GM23338 (cell line): ENCODE measurements around the gene L3MBTL1. TPM values are rescaled to one million over a fixed set of nuclear protein-coding genes. Genes with fewer than 3 reads are reported as not detected.

Experiments
- ATAC-seq: fragments of 200-7000 bp; cut with Tn5 transposase; 3 replicates; pipeline ENCODE4 v1.9.1; 2020
- DNase-seq: peaks from one replicate; pipeline ENCODE4 v3.0.0-alpha.2; 2015; ENCODE audit warnings: low spot score
- H2AFZ ChIP-seq: fragments of 200-600 bp; sonication (generic); 2 replicates; pipeline ENCODE4 v1.8.0; 2016; ENCODE audit warnings: antibody characterized with exemption, mild to moderate bottlenecking, moderate library complexity
- H3F3A ChIP-seq: fragments of 200-600 bp; sonication (generic); replicated peaks from 2 replicates; pipeline ENCODE4 v1.8.0; 2017; ENCODE audit warnings: antibody characterized with exemption, mixed run types, low read depth
- H3K27ac ChIP-seq: fragments of 200-600 bp; sonication (generic); 2 replicates; pipeline ENCODE4 v1.6.1; 2016; ENCODE audit warnings: low read depth
- H3K27me3 ChIP-seq: fragments of 200-600 bp; sonication (generic); 2 replicates; pipeline ENCODE4 v1.8.0; 2016; ENCODE audit warnings: mild to moderate bottlenecking, mixed run types, moderate library complexity; ENCODE audit not compliant: insufficient read depth
- H3K36me3 ChIP-seq: fragments of 200-600 bp; sonication (generic); 2 replicates; pipeline ENCODE4 v1.8.0; 2016; ENCODE audit warnings: mild to moderate bottlenecking; ENCODE audit not compliant: insufficient read depth
- H3K4me1 ChIP-seq: fragments of 200-600 bp; sonication (generic); 2 replicates; pipeline ENCODE4 v1.8.0; 2016; ENCODE audit warnings: mild to moderate bottlenecking, moderate library complexity; ENCODE audit not compliant: insufficient read depth
- H3K4me2 ChIP-seq: fragments of 200-600 bp; sonication (generic); 2 replicates; pipeline ENCODE4 v1.7.1; 2017; ENCODE audit warnings: mixed run types
- H3K4me3 ChIP-seq: fragments of 200-600 bp; sonication (generic); 2 replicates; pipeline ENCODE4 v1.6.1; 2016; ENCODE audit warnings: mixed run types
- H3K79me2 ChIP-seq: fragments of 200-600 bp; sonication (generic); replicated peaks from 2 replicates; pipeline ENCODE4 v1.8.0; 2017; ENCODE audit warnings: mild to moderate bottlenecking; ENCODE audit not compliant: insufficient read depth
- H3K9me2 ChIP-seq: fragments of 200-600 bp; sonication (generic); 2 replicates; pipeline ENCODE4 v1.8.0; 2017; ENCODE audit not compliant: insufficient read depth
- H4K20me1 ChIP-seq: fragments of 200-600 bp; sonication (generic); replicated peaks from 2 replicates; pipeline ENCODE4 v1.8.0; 2017; ENCODE audit warnings: mild to moderate bottlenecking; ENCODE audit not compliant: insufficient read depth
- H3K27ac Mint-ChIP-seq: 2 replicates; pipeline ENCODE4 v1.8.0; 2020; ENCODE audit warnings: inconsistent platforms, mild to moderate bottlenecking, moderate library complexity, mixed read lengths
- H3K27me3 Mint-ChIP-seq: 3 replicates; pipeline ENCODE4 v1.8.0; 2022; ENCODE audit warnings: low read depth, mild to moderate bottlenecking, moderate library complexity, mixed read lengths, inconsistent platforms; ENCODE audit not compliant: insufficient read depth, poor library complexity
- H3K36me3 Mint-ChIP-seq: 3 replicates; pipeline ENCODE4 v1.8.0; 2021; ENCODE audit warnings: low read depth, mild to moderate bottlenecking, inconsistent platforms, moderate library complexity, mixed read lengths
- H3K4me1 Mint-ChIP-seq: 3 replicates; pipeline ENCODE4 v1.8.0; 2020; ENCODE audit warnings: mild to moderate bottlenecking, inconsistent platforms, mixed read lengths
- H3K4me3 Mint-ChIP-seq: 3 replicates; pipeline ENCODE4 v1.8.0; 2021; ENCODE audit warnings: moderate library complexity, mild to moderate bottlenecking, inconsistent platforms, mixed read lengths
- H3K9me3 Mint-ChIP-seq: 3 replicates; pipeline ENCODE4 v1.8.0; 2020; ENCODE audit warnings: moderate library complexity, mild to moderate bottlenecking, inconsistent platforms, mixed read lengths
- EZH2 ChIP-seq: fragments of 200-600 bp; sonication (generic); IDR thresholded peaks from one replicate; pipeline ENCODE4 v1.8.0; 2017; ENCODE audit warnings: antibody characterized with exemption, mild to moderate bottlenecking, low read depth; ENCODE audit not compliant: unreplicated experiment
- EZH2phosphoT487 ChIP-seq: fragments of 200-600 bp; sonication (generic); IDR thresholded peaks from one replicate; pipeline ENCODE4 v1.8.1; 2018; ENCODE audit warnings: antibody characterized with exemption; ENCODE audit not compliant: unreplicated experiment
- JUNB ChIP-seq: IDR thresholded peaks from one replicate; pipeline ENCODE4 v1.6.1; 2016; ENCODE audit warnings: antibody characterized with exemption; ENCODE audit not compliant: unreplicated experiment
- NANOG ChIP-seq: IDR thresholded peaks from 2 replicates; pipeline ENCODE4 v1.6.1; 2016; ENCODE audit warnings: antibody characterized with exemption, borderline replicate concordance
- POLR2AphosphoS5 ChIP-seq: IDR thresholded peaks from 2 replicates; pipeline ENCODE4 v1.6.1; 2016; ENCODE audit warnings: antibody characterized with exemption, low read depth
- STAT1 ChIP-seq: IDR thresholded peaks from one replicate; pipeline ENCODE4 v1.6.1; 2016; ENCODE audit warnings: antibody characterized with exemption; ENCODE audit not compliant: unreplicated experiment
- ZNF114 ChIP-seq: fragments of 250-450 bp; sonication (Bioruptor Pico); IDR thresholded peaks from 2 replicates; pipeline ENCODE4 v1.5.0; 2020; ENCODE audit warnings: mild to moderate bottlenecking, moderate library complexity
- ZNF331 ChIP-seq: fragments of 250-450 bp; sonication (Bioruptor Pico); IDR thresholded peaks from 2 replicates; pipeline ENCODE4 v1.5.0; 2020; ENCODE audit warnings: low read depth, mild to moderate bottlenecking, moderate library complexity
- polyA plus RNA-seq: library from polyadenylated mRNA; unstranded; fragments of >200 nt; fragmentation: Nextera tagmentation; extraction: Ambion mirVana; gene quantifications from 2 replicates; pipeline ENCODE4 v1.2.1, GENCODE V29; 2016
- total RNA-seq: library from RNA; depleted of rRNA; stranded (reverse); fragments of >200 nt; shearing (Covaris generic); gene quantifications from 2 replicates; pipeline ENCODE4 v1.2.3, GENCODE V29; 2014
- TF ChIP-seq, protein P1 (sequence below): IDR thresholded peaks from 2 replicates; pipeline ENCODE4 v1.6.1; 2016; ENCODE audit warnings: antibody characterized with exemption
- TF ChIP-seq, protein P2 (sequence below): fragments of 250-450 bp; sonication (Bioruptor Pico); IDR thresholded peaks from 2 replicates; pipeline ENCODE4 v1.5.0; 2020; ENCODE audit warnings: mild to moderate bottlenecking, moderate library complexity
- TF ChIP-seq, protein P3 (sequence below): IDR thresholded peaks from one replicate; pipeline ENCODE4 v1.6.1; 2018; ENCODE audit warnings: antibody characterized with exemption; ENCODE audit not compliant: unreplicated experiment

Gene L3MBTL1
- total and polyA plus RNA-seq, 2 experiments from 2014 or later = 6.5 to 33.6 TPM

DNA sequence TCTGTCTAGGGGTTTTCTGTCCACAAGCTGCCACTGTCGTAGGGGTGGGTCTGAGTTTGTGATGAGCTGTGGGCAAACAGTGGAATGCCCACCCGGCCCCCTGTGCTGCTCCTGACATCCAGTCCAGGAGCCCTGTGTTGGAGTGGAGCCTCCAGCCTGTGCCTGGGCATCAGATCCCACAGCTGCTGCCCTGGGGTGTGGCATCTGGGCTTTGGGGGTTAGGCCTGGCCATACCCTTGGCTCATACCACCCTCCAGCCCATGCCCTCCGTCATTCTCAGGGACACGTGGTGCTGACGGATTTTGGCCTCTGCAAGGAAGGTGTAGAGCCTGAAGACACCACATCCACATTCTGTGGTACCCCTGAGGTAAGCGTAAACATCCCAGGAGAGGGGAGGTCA lies 64.3 kb downstream of the L3MBTL1 start:
- H3F3A ChIP-seq = no peaks in the 10 kb centered on the region
- H3K9me2 ChIP-seq = no peaks in the 10 kb centered on the region
- no peak overlapping the region for H3K4me2 ChIP-seq
- ATAC-seq = no peak
- DNase-seq = no peak
- H4K20me1 ChIP-seq = no peaks in the 10 kb centered on the region
- no peaks in the 10 kb centered on the region for H3K36me3 ChIP-seq
- no peaks in the 10 kb centered on the region for H3K4me1 ChIP-seq
- Mint-ChIP-seq H3K4me3 (no peak overlapping the region), H3K4me1 (no peaks in the 10 kb centered on the region), H3K36me3 (no peaks in the 10 kb centered on the region), H3K27me3 (peaks cover 6% of the 10 kb centered on the region), H3K9me3 (no peaks in the 10 kb centered on the region; the same call in 2 of the 3 replicates), H3K27ac (no peak overlapping the region)
- no peak overlapping the region for H3K4me3 ChIP-seq
- H2AFZ ChIP-seq = no peak overlapping the region
- no peaks in the 10 kb centered on the region for H3K79me2 ChIP-seq
- no peaks in the 10 kb centered on the region for H3K27me3 ChIP-seq
- no peak overlapping the region for H3K27ac ChIP-seq
- TF ChIP-seq POLR2AphosphoS5 = no peak

DNA sequence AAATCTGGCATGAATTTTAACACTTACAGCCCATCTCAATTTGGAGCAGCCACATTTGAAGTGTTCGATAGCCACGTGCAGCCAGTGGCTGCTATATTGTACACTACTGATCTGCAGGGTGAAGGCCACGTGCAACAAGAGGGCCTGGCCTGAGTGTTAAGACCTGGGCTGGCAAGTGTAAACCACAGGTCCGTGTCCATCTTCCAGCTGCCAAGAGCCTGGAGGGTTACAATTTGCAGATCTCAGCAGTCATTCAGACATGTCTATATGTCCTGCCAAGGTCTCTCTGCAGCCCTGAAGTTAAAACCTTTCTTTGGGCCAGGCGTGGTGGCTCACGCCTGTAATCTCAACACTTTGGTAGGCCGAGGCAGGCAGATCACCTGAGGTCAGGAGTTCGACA lies 65.4 kb downstream of the L3MBTL1 start:
- Histone ChIP-seq H3K4me1 (no peaks in the 10 kb centered on the region), H3K4me3 (no peak overlapping the region), H4K20me1 (no peaks in the 10 kb centered on the region), H3K27me3 (no peaks in the 10 kb centered on the region), H2AFZ (no peak overlapping the region), H3K36me3 (no peaks in the 10 kb centered on the region), H3K79me2 (no peaks in the 10 kb centered on the region), H3K27ac (no peak overlapping the region), H3F3A (no peaks in the 10 kb centered on the region), H3K9me2 (no peaks in the 10 kb centered on the region), H3K4me2 (no peak overlapping the region)
- Mint-ChIP-seq H3K36me3 (no peaks in the 10 kb centered on the region), H3K4me3 (no peak overlapping the region), H3K27me3 (peaks cover 5% of the 10 kb centered on the region), H3K27ac (no peak overlapping the region), H3K4me1 (no peaks in the 10 kb centered on the region), H3K9me3 (no peaks in the 10 kb centered on the region; the same call in 2 of the 3 replicates)
- ATAC-seq (no peak), DNase-seq (no peak)
- TF ChIP-seq EZH2 (no peak), EZH2phosphoT487 (no peak), POLR2AphosphoS5 (no peak), ZNF331 (no peak), JUNB (no peak), STAT1 (no peak), ZNF114 (CRISPR knock-in tag) (no peak), NANOG (no peak)
- TF ChIP-seq, protein P1, sequence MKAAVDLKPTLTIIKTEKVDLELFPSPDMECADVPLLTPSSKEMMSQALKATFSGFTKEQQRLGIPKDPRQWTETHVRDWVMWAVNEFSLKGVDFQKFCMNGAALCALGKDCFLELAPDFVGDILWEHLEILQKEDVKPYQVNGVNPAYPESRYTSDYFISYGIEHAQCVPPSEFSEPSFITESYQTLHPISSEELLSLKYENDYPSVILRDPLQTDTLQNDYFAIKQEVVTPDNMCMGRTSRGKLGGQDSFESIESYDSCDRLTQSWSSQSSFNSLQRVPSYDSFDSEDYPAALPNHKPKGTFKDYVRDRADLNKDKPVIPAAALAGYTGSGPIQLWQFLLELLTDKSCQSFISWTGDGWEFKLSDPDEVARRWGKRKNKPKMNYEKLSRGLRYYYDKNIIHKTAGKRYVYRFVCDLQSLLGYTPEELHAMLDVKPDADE = no peak
- TF ChIP-seq, protein P2, sequence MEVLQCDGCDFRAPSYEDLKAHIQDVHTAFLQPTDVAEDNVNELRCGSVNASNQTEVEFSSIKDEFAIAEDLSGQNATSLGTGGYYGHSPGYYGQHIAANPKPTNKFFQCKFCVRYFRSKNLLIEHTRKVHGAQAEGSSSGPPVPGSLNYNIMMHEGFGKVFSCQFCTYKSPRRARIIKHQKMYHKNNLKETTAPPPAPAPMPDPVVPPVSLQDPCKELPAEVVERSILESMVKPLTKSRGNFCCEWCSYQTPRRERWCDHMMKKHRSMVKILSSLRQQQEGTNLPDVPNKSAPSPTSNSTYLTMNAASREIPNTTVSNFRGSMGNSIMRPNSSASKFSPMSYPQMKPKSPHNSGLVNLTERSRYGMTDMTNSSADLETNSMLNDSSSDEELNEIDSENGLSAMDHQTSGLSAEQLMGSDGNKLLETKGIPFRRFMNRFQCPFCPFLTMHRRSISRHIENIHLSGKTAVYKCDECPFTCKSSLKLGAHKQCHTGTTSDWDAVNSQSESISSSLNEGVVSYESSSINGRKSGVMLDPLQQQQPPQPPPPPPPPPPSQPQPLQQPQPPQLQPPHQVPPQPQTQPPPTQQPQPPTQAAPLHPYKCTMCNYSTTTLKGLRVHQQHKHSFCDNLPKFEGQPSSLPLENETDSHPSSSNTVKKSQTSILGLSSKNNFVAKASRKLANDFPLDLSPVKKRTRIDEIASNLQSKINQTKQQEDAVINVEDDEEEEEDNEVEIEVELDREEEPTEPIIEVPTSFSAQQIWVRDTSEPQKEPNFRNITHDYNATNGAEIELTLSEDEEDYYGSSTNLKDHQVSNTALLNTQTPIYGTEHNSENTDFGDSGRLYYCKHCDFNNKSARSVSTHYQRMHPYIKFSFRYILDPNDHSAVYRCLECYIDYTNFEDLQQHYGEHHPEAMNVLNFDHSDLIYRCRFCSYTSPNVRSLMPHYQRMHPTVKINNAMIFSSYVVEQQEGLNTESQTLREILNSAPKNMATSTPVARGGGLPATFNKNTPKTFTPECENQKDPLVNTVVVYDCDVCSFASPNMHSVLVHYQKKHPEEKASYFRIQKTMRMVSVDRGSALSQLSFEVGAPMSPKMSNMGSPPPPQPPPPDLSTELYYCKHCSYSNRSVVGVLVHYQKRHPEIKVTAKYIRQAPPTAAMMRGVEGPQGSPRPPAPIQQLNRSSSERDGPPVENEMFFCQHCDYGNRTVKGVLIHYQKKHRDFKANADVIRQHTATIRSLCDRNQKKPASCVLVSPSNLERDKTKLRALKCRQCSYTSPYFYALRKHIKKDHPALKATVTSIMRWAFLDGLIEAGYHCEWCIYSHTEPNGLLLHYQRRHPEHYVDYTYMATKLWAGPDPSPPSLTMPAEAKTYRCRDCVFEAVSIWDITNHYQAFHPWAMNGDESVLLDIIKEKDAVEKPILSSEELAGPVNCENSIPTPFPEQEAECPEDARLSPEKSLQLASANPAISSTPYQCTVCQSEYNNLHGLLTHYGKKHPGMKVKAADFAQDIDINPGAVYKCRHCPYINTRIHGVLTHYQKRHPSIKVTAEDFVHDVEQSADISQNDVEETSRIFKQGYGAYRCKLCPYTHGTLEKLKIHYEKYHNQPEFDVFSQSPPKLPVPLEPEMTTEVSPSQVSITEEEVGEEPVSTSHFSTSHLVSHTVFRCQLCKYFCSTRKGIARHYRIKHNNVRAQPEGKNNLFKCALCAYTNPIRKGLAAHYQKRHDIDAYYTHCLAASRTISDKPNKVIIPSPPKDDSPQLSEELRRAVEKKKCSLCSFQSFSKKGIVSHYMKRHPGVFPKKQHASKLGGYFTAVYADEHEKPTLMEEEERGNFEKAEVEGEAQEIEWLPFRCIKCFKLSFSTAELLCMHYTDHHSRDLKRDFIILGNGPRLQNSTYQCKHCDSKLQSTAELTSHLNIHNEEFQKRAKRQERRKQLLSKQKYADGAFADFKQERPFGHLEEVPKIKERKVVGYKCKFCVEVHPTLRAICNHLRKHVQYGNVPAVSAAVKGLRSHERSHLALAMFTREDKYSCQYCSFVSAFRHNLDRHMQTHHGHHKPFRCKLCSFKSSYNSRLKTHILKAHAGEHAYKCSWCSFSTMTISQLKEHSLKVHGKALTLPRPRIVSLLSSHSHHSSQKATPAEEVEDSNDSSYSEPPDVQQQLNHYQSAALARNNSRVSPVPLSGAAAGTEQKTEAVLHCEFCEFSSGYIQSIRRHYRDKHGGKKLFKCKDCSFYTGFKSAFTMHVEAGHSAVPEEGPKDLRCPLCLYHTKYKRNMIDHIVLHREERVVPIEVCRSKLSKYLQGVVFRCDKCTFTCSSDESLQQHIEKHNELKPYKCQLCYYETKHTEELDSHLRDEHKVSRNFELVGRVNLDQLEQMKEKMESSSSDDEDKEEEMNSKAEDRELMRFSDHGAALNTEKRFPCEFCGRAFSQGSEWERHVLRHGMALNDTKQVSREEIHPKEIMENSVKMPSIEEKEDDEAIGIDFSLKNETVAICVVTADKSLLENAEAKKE = no peak
- TF ChIP-seq, protein P3, sequence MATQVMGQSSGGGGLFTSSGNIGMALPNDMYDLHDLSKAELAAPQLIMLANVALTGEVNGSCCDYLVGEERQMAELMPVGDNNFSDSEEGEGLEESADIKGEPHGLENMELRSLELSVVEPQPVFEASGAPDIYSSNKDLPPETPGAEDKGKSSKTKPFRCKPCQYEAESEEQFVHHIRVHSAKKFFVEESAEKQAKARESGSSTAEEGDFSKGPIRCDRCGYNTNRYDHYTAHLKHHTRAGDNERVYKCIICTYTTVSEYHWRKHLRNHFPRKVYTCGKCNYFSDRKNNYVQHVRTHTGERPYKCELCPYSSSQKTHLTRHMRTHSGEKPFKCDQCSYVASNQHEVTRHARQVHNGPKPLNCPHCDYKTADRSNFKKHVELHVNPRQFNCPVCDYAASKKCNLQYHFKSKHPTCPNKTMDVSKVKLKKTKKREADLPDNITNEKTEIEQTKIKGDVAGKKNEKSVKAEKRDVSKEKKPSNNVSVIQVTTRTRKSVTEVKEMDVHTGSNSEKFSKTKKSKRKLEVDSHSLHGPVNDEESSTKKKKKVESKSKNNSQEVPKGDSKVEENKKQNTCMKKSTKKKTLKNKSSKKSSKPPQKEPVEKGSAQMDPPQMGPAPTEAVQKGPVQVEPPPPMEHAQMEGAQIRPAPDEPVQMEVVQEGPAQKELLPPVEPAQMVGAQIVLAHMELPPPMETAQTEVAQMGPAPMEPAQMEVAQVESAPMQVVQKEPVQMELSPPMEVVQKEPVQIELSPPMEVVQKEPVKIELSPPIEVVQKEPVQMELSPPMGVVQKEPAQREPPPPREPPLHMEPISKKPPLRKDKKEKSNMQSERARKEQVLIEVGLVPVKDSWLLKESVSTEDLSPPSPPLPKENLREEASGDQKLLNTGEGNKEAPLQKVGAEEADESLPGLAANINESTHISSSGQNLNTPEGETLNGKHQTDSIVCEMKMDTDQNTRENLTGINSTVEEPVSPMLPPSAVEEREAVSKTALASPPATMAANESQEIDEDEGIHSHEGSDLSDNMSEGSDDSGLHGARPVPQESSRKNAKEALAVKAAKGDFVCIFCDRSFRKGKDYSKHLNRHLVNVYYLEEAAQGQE = no peak
